Adipocyte (in vitro differentiated cells): ENCODE results near the gene PCDHGA4.
"Not testable (repeated sequence)": the region's sequence is repeated elsewhere in the genome, so short reads cannot be mapped to it uniquely, and the experiment has no call there.

Source experiments
- DNase-seq: peaks from one replicate; pipeline ENCODE4 v3.0.0-alpha.2; 2015; ENCODE audit warnings: low read depth
- H3K27me3 ChIP-seq: replicated peaks from 2 replicates; pipeline ENCODE4 v1.7.0; 2013; ENCODE audit warnings: mild to moderate bottlenecking, low read length, moderate library complexity; ENCODE audit not compliant: control insufficient read depth, insufficient read depth
- H3K36me3 ChIP-seq: 2 replicates; pipeline ENCODE4 v1.7.0; 2013; ENCODE audit warnings: low read length, mild to moderate bottlenecking, moderate library complexity; ENCODE audit not compliant: control insufficient read depth, insufficient read depth, severe bottlenecking
- H3K4me1 ChIP-seq: 2 replicates; pipeline ENCODE4 v1.7.0; 2013; ENCODE audit warnings: mild to moderate bottlenecking, low read length, moderate library complexity; ENCODE audit not compliant: control insufficient read depth, insufficient read depth
- H3K4me3 ChIP-seq: 2 replicates; pipeline ENCODE4 v1.7.0; 2013; ENCODE audit warnings: mild to moderate bottlenecking, low read length, moderate library complexity
- H3K9ac ChIP-seq: 2 replicates; pipeline ENCODE4 v1.7.0; 2013; ENCODE audit warnings: mild to moderate bottlenecking, low read length, moderate library complexity
- H3K9me3 ChIP-seq: 2 replicates; pipeline ENCODE4 v1.7.0; 2013; ENCODE audit warnings: mild to moderate bottlenecking, low read length, moderate library complexity; ENCODE audit not compliant: control insufficient read depth

The PCDHGA4 gene

DNA sequence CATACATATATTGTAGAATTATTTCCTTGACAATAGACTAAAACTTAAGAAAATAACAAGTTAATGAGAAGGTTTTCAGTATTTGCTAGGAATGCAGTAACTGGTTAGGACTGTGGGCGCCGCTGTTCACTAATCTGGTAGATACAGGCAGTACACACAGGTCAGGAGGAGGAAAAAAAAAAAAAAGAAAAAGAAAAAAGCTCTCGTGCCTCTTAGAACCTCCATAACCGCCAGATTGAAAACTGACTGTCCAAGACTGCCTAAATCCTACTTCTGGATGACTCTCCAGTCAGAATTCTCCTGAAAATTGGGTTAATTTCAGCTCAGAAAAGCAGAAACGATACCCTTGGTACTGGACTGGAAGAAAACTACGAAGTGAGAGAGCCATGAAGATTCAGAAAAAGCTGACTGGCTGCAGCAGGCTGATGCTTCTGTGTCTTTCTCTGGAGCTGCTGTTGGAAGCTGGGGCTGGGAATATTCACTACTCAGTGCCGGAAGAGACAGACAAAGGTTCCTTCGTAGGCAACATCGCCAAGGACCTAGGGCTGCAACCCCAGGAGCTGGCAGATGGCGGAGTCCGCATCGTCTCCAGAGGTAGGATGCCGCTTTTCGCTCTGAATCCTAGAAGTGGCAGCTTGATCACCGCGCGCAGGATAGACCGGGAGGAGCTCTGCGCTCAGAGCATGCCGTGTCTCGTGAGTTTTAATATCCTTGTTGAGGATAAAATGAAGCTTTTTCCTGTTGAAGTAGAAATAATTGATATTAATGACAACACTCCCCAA lies 24.3 kb upstream of the PCDHGA4 start, which contains the start of gene PCDHGA1:
TSS of gene PCDHGA1 (plus strand) at position 216 of the 782 bp plus-strand sequence.
- peak; percentile 71 for DNase-seq

DNA sequence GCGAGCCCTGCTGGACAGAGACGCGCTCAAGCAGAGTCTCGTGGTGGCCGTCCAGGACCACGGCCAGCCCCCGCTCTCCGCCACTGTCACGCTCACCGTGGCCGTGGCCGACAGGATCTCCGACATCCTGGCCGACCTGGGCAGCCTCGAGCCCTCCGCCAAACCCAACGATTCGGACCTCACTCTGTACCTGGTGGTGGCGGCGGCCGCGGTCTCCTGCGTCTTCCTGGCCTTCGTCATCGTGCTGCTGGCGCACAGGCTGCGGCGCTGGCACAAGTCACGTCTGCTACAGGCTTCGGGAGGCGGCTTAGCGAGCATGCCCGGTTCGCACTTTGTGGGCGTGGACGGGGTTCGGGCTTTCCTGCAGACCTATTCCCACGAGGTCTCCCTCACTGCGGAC lies 22.2 kb upstream of the PCDHGA4 start:
- not testable (repeated sequence) for H3K4me1 ChIP-seq, H3K4me3 ChIP-seq, DNase-seq, H3K9ac ChIP-seq, H3K27me3 ChIP-seq, H3K36me3 ChIP-seq
- peaks cover 26% of the 10 kb centered on the region for H3K9me3 ChIP-seq

More for the DNA sequence above, 24.3 kb upstream of the PCDHGA4 start, which contains the start of gene PCDHGA1:
- H3K4me1 ChIP-seq: no peaks in the 10 kb centered on the region
- no peaks in the 10 kb centered on the region for H3K27me3 ChIP-seq
- no peaks in the 10 kb centered on the region for H3K36me3 ChIP-seq
- H3K9me3 ChIP-seq: peaks cover 21% of the 10 kb centered on the region
- H3K4me3 ChIP-seq: peak within 1 kb of the TSS; percentile 64
- peak within 1 kb of the TSS; percentile 43 for H3K9ac ChIP-seq

DNA sequence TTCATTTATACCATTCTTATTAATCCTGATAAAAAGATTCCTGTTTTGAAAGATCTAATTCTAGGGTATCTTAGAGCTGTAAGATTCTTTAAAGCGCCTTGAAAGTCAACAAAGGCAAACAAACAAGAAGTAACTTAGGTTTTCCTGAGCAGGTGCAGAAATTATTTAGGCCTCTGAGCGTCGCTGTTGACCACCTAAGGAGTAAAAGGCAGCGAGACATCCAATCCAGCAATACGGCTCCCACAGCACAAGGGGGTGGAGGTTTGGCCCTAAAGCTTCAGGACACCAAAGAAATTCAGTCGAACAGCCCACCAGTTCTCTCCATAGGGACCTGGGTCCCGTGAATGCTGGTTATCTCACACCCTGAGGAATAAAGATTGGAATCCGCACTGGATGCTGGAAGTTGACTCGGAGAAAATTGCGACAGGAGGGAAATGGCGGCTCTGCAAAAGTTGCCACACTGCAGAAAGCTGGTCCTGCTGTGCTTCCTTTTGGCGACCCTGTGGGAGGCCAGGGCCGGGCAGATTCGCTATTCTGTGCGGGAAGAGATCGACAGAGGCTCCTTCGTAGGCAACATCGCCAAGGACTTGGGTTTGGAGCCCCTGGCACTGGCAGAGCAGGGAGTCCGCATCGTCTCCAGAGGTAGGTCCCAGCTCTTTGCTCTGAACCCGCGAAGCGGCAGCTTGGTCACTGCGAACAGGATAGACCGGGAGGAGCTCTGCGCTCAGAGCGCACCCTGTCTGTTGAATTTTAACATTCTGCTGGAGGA lies 16.1 kb upstream of the PCDHGA4 start, which contains the start of gene PCDHGA2:
TSS of gene PCDHGA2 (plus strand) at position 223 of the 769 bp plus-strand sequence.
- Histone ChIP-seq H3K9me3 (peaks cover 41% of the 10 kb centered on the region), H3K9ac (peak within 1 kb of the TSS; percentile 58), H3K4me1 (no peaks in the 10 kb centered on the region), H3K4me3 (peak within 1 kb of the TSS; percentile 79), H3K27me3 (peaks cover 15% of the 10 kb centered on the region), H3K36me3 (no peaks in the 10 kb centered on the region)
- peak; percentile 29 for DNase-seq

DNA sequence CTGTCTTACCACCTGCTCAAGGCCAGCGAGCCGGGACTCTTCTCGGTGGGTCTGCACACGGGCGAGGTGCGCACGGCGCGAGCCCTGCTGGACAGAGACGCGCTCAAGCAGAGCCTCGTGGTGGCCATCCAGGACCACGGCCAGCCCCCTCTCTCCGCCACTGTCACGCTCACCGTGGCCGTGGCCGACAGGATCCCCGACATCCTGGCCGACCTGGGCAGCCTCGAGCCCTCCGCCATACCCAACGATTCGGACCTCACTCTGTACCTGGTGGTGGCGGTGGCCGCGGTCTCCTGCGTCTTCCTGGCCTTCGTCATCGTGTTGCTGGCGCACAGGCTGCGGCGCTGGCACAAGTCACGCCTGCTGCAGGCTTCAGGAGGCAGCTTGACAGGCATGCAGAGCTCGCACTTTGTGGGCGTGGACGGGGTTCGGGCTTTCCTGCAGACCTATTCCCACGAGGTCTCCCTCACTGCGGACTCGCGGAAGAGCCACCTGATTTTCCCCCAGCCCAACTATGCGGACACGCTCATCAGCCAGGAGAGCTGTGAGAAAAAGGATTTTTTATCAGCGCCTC lies 14.0 kb upstream of the PCDHGA4 start:
- not testable (repeated sequence) for H3K4me1 ChIP-seq, H3K4me3 ChIP-seq, H3K9ac ChIP-seq, H3K36me3 ChIP-seq, DNase-seq
- Histone ChIP-seq H3K9me3 (peaks cover 60% of the 10 kb centered on the region), H3K27me3 (peaks cover 15% of the 10 kb centered on the region)

DNA sequence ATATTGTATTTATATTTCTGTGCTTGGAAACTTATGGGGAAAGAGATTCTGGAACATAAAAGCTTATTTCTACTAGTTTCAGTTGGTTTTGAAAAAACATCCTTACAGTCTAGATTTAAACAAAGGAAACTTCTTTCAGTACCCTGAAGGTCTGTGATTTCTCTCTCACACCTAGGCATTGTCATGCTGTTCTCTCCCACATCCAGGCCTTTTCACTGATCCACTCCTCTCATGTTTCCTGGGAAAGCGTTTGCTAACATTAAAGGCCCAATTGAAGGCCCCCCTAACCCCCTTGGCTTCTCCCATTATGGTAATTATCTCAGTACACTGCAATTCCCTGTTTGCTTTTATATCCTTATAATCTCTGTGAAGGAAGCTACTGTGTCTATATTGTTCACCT lies 12.0 kb upstream of the PCDHGA4 start:
- H3K4me3 ChIP-seq: no peak overlapping the region
- H3K4me1 ChIP-seq: no peaks in the 10 kb centered on the region
- no peak overlapping the region for H3K9ac ChIP-seq
- H3K9me3 ChIP-seq: peaks cover 53% of the 10 kb centered on the region
- H3K27me3 ChIP-seq: peaks cover 15% of the 10 kb centered on the region
- DNase-seq: no peak
- H3K36me3 ChIP-seq: no peaks in the 10 kb centered on the region

DNA sequence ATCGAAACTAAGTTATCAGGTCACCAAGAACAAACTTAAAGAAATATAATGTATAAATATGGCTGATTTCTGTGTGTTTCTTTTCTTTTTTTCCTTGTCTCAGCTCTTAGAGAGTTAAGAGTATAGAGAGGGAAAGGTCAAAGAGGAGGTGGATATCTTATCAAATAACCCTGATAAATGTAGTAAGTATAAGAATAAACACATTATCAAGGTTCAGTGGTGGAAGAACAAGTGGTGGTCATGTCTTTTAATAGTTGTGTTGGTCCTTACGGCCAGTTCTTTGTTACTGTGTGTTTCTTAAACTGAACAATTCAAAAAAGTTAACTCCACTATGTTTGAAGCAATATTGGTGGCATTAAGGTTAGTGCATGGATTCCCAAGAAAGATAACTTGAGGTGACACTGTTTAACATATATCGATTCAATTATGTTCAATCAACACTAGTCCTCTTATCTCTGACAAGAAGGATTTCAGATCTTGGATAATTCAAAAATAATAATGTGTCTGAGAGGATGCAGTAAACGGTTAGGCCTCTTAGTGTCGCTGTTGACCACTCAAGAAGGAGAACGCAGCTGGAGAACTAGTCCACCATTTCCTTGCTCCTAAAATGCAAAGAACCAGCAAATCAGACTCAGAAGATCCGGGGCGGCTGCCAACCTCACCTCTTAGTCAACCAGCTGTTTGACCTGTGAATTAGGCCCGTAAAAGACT lies 11.4 kb upstream of the PCDHGA4 start, which contains the start of gene PCDHGA3:
TSS of gene PCDHGA3 (plus strand) at position 588 of the 711 bp plus-strand sequence. CDS start 205 bp downstream, outside the sequence.
- DNase-seq: peak; percentile 24
- H3K36me3 ChIP-seq: no peaks in the 10 kb centered on the region
- H3K4me3 ChIP-seq: peak within 1 kb of the TSS; percentile 79
- no peaks in the 10 kb centered on the region for H3K4me1 ChIP-seq
- H3K9ac ChIP-seq: peak within 1 kb of the TSS; percentile 68
- peaks cover 48% of the 10 kb centered on the region for H3K9me3 ChIP-seq
- H3K27me3 ChIP-seq: peaks cover 15% of the 10 kb centered on the region

DNA sequence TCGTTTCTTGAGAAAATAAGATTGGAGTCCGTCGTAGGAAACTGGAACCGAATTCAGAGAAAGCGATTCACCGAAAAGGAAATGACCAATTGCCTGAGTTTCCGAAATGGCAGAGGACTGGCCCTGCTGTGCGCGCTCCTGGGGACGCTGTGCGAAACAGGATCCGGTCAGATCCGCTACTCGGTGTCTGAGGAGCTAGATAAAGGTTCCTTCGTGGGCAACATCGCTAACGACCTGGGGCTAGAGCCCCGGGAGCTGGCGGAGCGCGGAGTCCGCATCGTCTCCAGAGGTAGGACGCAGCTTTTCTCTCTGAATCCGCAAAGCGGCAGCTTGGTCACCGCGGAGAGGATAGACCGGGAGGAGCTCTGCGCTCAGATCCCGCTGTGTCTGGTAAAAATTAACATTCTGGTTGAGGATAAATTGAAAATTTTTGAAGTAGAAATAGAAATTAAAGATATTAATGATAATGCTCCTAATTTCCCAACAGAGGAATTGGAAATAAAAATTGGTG lies 10.8 kb upstream of the PCDHGA4 start:
- H3K27me3 ChIP-seq: peaks cover 15% of the 10 kb centered on the region
- no peaks in the 10 kb centered on the region for H3K36me3 ChIP-seq
- peak overlapping the region; percentile 79 for H3K4me3 ChIP-seq
- DNase-seq: no peak
- peaks cover 42% of the 10 kb centered on the region for H3K9me3 ChIP-seq
- H3K9ac ChIP-seq: peak overlapping the region; percentile 68
- no peaks in the 10 kb centered on the region for H3K4me1 ChIP-seq

DNA sequence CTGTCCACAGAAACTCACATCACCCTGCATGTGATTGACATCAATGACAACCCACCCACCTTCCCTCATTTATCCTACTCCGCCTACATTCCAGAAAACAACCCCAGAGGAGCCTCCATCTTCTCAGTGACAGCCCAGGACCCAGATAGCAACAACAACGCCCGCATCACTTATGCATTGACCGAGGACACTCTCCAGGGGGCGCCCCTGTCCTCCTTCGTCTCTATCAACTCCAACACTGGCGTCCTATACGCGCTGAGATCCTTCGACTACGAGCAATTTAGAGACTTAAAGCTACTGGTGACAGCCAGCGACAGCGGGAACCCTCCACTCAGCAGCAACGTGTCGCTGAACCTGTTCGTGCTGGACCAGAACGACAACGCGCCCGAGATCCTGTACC lies 9.5 kb upstream of the PCDHGA4 start:
- Histone ChIP-seq H3K36me3 (no peaks in the 10 kb centered on the region), H3K4me1 (no peaks in the 10 kb centered on the region), H3K4me3 (no peak overlapping the region), H3K27me3 (peaks cover 4% of the 10 kb centered on the region), H3K9ac (no peak overlapping the region), H3K9me3 (peaks cover 34% of the 10 kb centered on the region)
- DNase-seq: no peak

DNA sequence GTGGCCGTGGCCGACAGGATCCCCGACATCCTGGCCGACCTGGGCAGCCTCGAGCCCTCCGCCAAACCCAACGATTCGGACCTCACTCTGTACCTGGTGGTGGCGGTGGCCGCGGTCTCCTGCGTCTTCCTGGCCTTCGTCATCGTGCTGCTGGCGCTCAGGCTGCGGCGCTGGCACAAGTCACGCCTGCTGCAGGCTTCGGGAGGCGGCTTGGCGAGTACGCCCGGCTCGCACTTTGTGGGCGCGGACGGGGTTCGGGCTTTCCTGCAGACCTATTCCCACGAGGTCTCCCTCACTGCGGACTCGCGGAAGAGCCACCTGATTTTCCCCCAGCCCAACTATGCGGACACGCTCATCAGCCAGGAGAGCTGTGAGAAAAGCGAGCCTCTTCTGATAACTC lies 8.8 kb upstream of the PCDHGA4 start:
- not testable (repeated sequence) for H3K4me3 ChIP-seq, H3K27me3 ChIP-seq, DNase-seq, H3K4me1 ChIP-seq, H3K36me3 ChIP-seq, H3K9ac ChIP-seq
- peaks cover 40% of the 10 kb centered on the region for H3K9me3 ChIP-seq

DNA sequence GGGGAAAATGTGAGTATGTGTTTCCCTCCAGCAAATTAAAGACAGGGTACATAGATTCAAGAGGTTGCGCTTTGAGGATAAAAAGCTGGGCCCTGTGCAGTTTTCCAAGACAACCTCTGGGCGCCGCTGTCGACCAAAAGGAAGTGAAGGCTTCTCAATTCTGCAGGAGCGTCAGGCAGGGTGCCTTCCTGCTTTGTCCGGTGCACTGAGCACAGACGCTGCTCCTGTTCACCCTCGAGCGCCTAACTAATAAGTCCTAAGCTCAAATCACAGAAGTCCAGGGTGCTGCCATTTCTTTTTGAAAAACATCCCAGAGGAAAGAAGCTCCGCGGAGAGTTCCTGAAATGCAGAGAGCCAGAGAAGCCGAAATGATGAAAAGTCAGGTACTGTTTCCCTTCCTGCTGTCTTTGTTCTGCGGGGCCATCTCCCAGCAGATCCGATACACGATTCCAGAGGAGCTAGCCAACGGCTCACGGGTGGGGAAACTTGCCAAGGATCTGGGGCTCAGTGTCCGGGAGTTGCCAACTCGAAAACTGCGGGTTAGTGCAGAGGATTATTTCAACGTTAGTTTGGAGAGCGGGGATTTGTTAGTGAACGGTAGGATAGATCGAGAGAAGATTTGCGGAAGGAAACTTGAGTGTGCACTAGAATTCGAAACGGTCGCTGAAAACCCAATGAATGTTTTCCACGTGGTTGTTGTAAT lies 4.8 kb upstream of the PCDHGA4 start, which contains the start of gene PCDHGB1:
TSS of gene PCDHGB1 (plus strand) at position 183 of the 703 bp plus-strand sequence. CDS start at position 345, 162 bp downstream.
- Histone ChIP-seq H3K9me3 (peaks cover 29% of the 10 kb centered on the region), H3K4me1 (no peaks in the 10 kb centered on the region), H3K4me3 (peak within 1 kb of the TSS; percentile 77), H3K9ac (no peak within 1 kb of the TSS), H3K27me3 (peaks cover 4% of the 10 kb centered on the region), H3K36me3 (no peaks in the 10 kb centered on the region)
- DNase-seq: peak; percentile 65
